ENCODE measurements around the gene RPL13A.

Gene RPL13A

GRCh38 chr19:49474542-49474924 lies 12.9 kb upstream of the RPL13A start:
- DNase-seq (ENCODE audit: low read depth) = no peak
- peak overlapping the region; percentile 48 for H3K4me3 ChIP-seq (ENCODE audit: low read length)
- no peak for TF ChIP-seq CTCF (conservative IDR thresholded peaks at IDR 0.05; ENCODE audit: low read depth, low read length)

GRCh38 chr19:49475191-49475917 lies 12.1 kb upstream of the RPL13A start:
- no peak for TF ChIP-seq CTCF (conservative IDR thresholded peaks at IDR 0.05; ENCODE audit: low read depth, low read length)
- H3K4me3 ChIP-seq (ENCODE audit: low read length) = no peak overlapping the region
- no peak for DNase-seq (ENCODE audit: low read depth)

GRCh38 chr19:49475995-49476880 lies 11.2 kb upstream of the RPL13A start:
- H3K4me3 ChIP-seq (ENCODE audit: low read length) = no peak overlapping the region
- DNase-seq (ENCODE audit: low read depth) = no peak
- peak; percentile 77 for TF ChIP-seq CTCF (conservative IDR thresholded peaks at IDR 0.05; ENCODE audit: low read depth, low read length)

- no peak for TF ChIP-seq CTCF (conservative IDR thresholded peaks at IDR 0.05; ENCODE audit: low read depth, low read length)
- H3K4me3 ChIP-seq (ENCODE audit: low read length) = no peak overlapping the region
- no peak for DNase-seq (ENCODE audit: low read depth)
Measured at GRCh38 chr19:49479975-49480628, 7.3 kb upstream of the RPL13A start.

GRCh38 chr19:49481020-49481683 lies 6.3 kb upstream of the RPL13A start:
- DNase-seq (ENCODE audit: low read depth) = no peak
- no peak overlapping the region for H3K4me3 ChIP-seq (ENCODE audit: low read length)
- no peak for TF ChIP-seq CTCF (conservative IDR thresholded peaks at IDR 0.05; ENCODE audit: low read depth, low read length)

- DNase-seq (ENCODE audit: low read depth) = no peak
- no peak for TF ChIP-seq CTCF (conservative IDR thresholded peaks at IDR 0.05; ENCODE audit: low read depth, low read length)
- H3K4me3 ChIP-seq (ENCODE audit: low read length) = no peak overlapping the region
Measured at GRCh38 chr19:49486232-49486631, 1.2 kb upstream of the RPL13A start.
